Activated naive CD4-positive, alpha-beta T cell treated with anti-CD3 and anti-CD28 coated beads for 36 hours (primary cell): ENCODE data around the gene BAIAP3. TPM values are rescaled to one million over a fixed set of nuclear protein-coding genes. Genes with fewer than 3 reads are reported as not detected.

Experiments used
- CTCF ChIA-PET: fragments of 350-600 bp; sonication (Branson Sonifier 250); formaldehyde crosslinking; loops from one replicate; lab custom pipeline; 2021; ENCODE audit warnings: antibody characterized with exemption; lab: Charles Lee
- DNase-seq: peaks from one replicate; pipeline ENCODE4 v3.0.0-alpha.2; 2020
- H3K27ac Mint-ChIP-seq: one replicate; pipeline ENCODE4 v1.8.0; 2021; ENCODE audit warnings: mild to moderate bottlenecking, mixed read lengths
- H3K27me3 Mint-ChIP-seq: one replicate; pipeline ENCODE4 v1.8.0; 2021; ENCODE audit warnings: low read depth, mixed read lengths
- H3K36me3 Mint-ChIP-seq: one replicate; pipeline ENCODE4 v1.8.0; 2021; ENCODE audit warnings: low read depth, mixed read lengths
- H3K4me1 Mint-ChIP-seq: one replicate; pipeline ENCODE4 v1.8.0; 2021; ENCODE audit warnings: low read depth, mixed read lengths
- H3K4me3 Mint-ChIP-seq: one replicate; pipeline ENCODE4 v1.8.0; 2021; ENCODE audit warnings: mild to moderate bottlenecking, moderate library complexity, mixed read lengths
- H3K9me3 Mint-ChIP-seq: one replicate; pipeline ENCODE4 v1.8.0; 2021; ENCODE audit warnings: mixed read lengths
- intact Hi-C: fragments of 100-400 bp; cut with micrococcal nuclease; formaldehyde crosslinking; loops from one replicate; pipeline ENCODE4 v1.15.1; 2023
- total RNA-seq, 2 experiments: library from RNA; stranded (reverse); gene quantifications; one replicate each; pipeline ENCODE4 v1.2.3, GENCODE V29; 2021

Gene BAIAP3
- total RNA-seq, 2 experiments from 2014 or later = 0.10 to 0.37 TPM

- Mint-ChIP-seq H3K4me1 (peaks cover 31% of the 10 kb centered on the region), H3K27me3 (no peaks in the 10 kb centered on the region), H3K36me3 (peaks cover 48% of the 10 kb centered on the region), H3K27ac (no peak overlapping the region), H3K9me3 (no peaks in the 10 kb centered on the region), H3K4me3 (peak overlapping the region; percentile 32)
- CTCF ChIA-PET = interaction anchor here (0.9 to 1.3 kb wide), 2 partner anchors 12 to 17 kb away, joined by 3 to 4 read pairs; no protein-coding TSS in a partner anchor
- DNase-seq = no peak
- intact Hi-C loops = loop anchor here (5.0 kb wide), 1 partner anchor 844 kb away; the partner anchor contains the start of gene TRAF7
Measured at GRCh38 chr16:1312903-1313302, 20.5 kb upstream of the BAIAP3 start.

GRCh38 chr16:1313721-1314369 lies 19.6 kb upstream of the BAIAP3 start:
- Mint-ChIP-seq H3K36me3 (peaks cover 56% of the 10 kb centered on the region), H3K27ac (no peak overlapping the region), H3K27me3 (no peaks in the 10 kb centered on the region), H3K9me3 (no peaks in the 10 kb centered on the region), H3K4me3 (no peak overlapping the region), H3K4me1 (peaks cover 27% of the 10 kb centered on the region)
- CTCF ChIA-PET = interaction anchor here (1.3 kb wide), 1 partner anchor 13 kb away, joined by 4 read pairs; no protein-coding TSS in a partner anchor
- intact Hi-C loops = loop anchor here (5.0 kb wide), 1 partner anchor 843 kb away; the partner anchor contains the start of gene TRAF7
- no peak for DNase-seq

- CTCF ChIA-PET = no interaction called here
- intact Hi-C loops = loop anchor here (5.0 kb wide), 1 partner anchor 843 kb away; the partner anchor contains the start of gene TRAF7
- peaks cover 59% of the 10 kb centered on the region for H3K36me3 Mint-ChIP-seq
- DNase-seq = no peak
- H3K4me3 Mint-ChIP-seq = no peak overlapping the region
- H3K27me3 Mint-ChIP-seq = no peaks in the 10 kb centered on the region
- H3K27ac Mint-ChIP-seq = no peak overlapping the region
- H3K4me1 Mint-ChIP-seq = peaks cover 27% of the 10 kb centered on the region
- no peaks in the 10 kb centered on the region for H3K9me3 Mint-ChIP-seq
Measured at GRCh38 chr16:1314399-1315068, 18.9 kb upstream of the BAIAP3 start.

- H3K27me3 Mint-ChIP-seq = no peaks in the 10 kb centered on the region
- H3K36me3 Mint-ChIP-seq = peaks cover 62% of the 10 kb centered on the region
- no peaks in the 10 kb centered on the region for H3K9me3 Mint-ChIP-seq
- no peak overlapping the region for H3K4me3 Mint-ChIP-seq
- intact Hi-C loops = no loop called here
- no peak overlapping the region for H3K27ac Mint-ChIP-seq
- H3K4me1 Mint-ChIP-seq = peaks cover 24% of the 10 kb centered on the region
- DNase-seq = no peak
- CTCF ChIA-PET = interaction anchor here (1.4 kb wide), 1 partner anchor 48 kb away, joined by 5 read pairs; no protein-coding TSS in a partner anchor
Measured at GRCh38 chr16:1315081-1316032, 18.1 kb upstream of the BAIAP3 start.

GRCh38 chr16:1316033-1316405 lies 17.4 kb upstream of the BAIAP3 start:
- CTCF ChIA-PET = interaction anchor here (1.4 kb wide), 1 partner anchor 47 kb away, joined by 5 read pairs; no protein-coding TSS in a partner anchor
- Mint-ChIP-seq H3K4me3 (no peak overlapping the region), H3K27ac (no peak overlapping the region), H3K27me3 (no peaks in the 10 kb centered on the region), H3K4me1 (peaks cover 18% of the 10 kb centered on the region), H3K36me3 (peaks cover 57% of the 10 kb centered on the region), H3K9me3 (no peaks in the 10 kb centered on the region)
- intact Hi-C loops = no loop called here
- DNase-seq = no peak

GRCh38 chr16:1317479-1318267 lies 15.8 kb upstream of the BAIAP3 start:
- Mint-ChIP-seq H3K4me1 (peaks cover 6% of the 10 kb centered on the region), H3K9me3 (no peaks in the 10 kb centered on the region), H3K27ac (no peak overlapping the region), H3K27me3 (no peaks in the 10 kb centered on the region), H3K36me3 (peaks cover 56% of the 10 kb centered on the region), H3K4me3 (no peak overlapping the region)
- CTCF ChIA-PET = no interaction called here
- DNase-seq = no peak
- intact Hi-C loops = no loop called here

GRCh38 chr16:1318268-1318545 lies 15.2 kb upstream of the BAIAP3 start:
- DNase-seq = no peak
- Mint-ChIP-seq H3K27ac (no peak overlapping the region), H3K27me3 (no peaks in the 10 kb centered on the region), H3K4me3 (no peak overlapping the region), H3K4me1 (peaks cover under 1% of the 10 kb centered on the region), H3K36me3 (peaks cover 55% of the 10 kb centered on the region), H3K9me3 (no peaks in the 10 kb centered on the region)
- CTCF ChIA-PET = no interaction called here
- intact Hi-C loops = no loop called here

GRCh38 chr16:1319041-1319440 lies 14.4 kb upstream of the BAIAP3 start:
- no peak overlapping the region for H3K27ac Mint-ChIP-seq
- CTCF ChIA-PET = no interaction called here
- H3K4me1 Mint-ChIP-seq = no peaks in the 10 kb centered on the region
- H3K36me3 Mint-ChIP-seq = peaks cover 59% of the 10 kb centered on the region
- no peak for DNase-seq
- no peaks in the 10 kb centered on the region for H3K27me3 Mint-ChIP-seq
- no peaks in the 10 kb centered on the region for H3K9me3 Mint-ChIP-seq
- no peak overlapping the region for H3K4me3 Mint-ChIP-seq
- intact Hi-C loops = no loop called here

GRCh38 chr16:1320097-1320496 lies 13.3 kb upstream of the BAIAP3 start:
- no peaks in the 10 kb centered on the region for H3K27me3 Mint-ChIP-seq
- intact Hi-C loops = no loop called here
- H3K4me1 Mint-ChIP-seq = no peaks in the 10 kb centered on the region
- no peak for DNase-seq
- CTCF ChIA-PET = no interaction called here
- H3K9me3 Mint-ChIP-seq = no peaks in the 10 kb centered on the region
- H3K4me3 Mint-ChIP-seq = no peak overlapping the region
- H3K36me3 Mint-ChIP-seq = peaks cover 52% of the 10 kb centered on the region
- no peak overlapping the region for H3K27ac Mint-ChIP-seq

GRCh38 chr16:1320658-1321240 lies 12.7 kb upstream of the BAIAP3 start:
- H3K27ac Mint-ChIP-seq = no peak overlapping the region
- no peaks in the 10 kb centered on the region for H3K9me3 Mint-ChIP-seq
- no peak for DNase-seq
- CTCF ChIA-PET = no interaction called here
- H3K27me3 Mint-ChIP-seq = no peaks in the 10 kb centered on the region
- intact Hi-C loops = no loop called here
- H3K4me3 Mint-ChIP-seq = no peak overlapping the region
- H3K4me1 Mint-ChIP-seq = no peaks in the 10 kb centered on the region
- H3K36me3 Mint-ChIP-seq = peaks cover 49% of the 10 kb centered on the region

- peaks cover 36% of the 10 kb centered on the region for H3K36me3 Mint-ChIP-seq
- CTCF ChIA-PET = interaction anchor here (0.7 kb wide), 1 partner anchor 636 kb away, joined by 3 read pairs; no protein-coding TSS in a partner anchor
- no peak for DNase-seq
- H3K4me3 Mint-ChIP-seq = no peak overlapping the region
- H3K27ac Mint-ChIP-seq = no peak overlapping the region
- no peaks in the 10 kb centered on the region for H3K9me3 Mint-ChIP-seq
- no peaks in the 10 kb centered on the region for H3K27me3 Mint-ChIP-seq
- intact Hi-C loops = no loop called here
- H3K4me1 Mint-ChIP-seq = no peaks in the 10 kb centered on the region
Measured at GRCh38 chr16:1322407-1322806, 11.0 kb upstream of the BAIAP3 start.
